Skeletal muscle tissue (tissue), 4 donors: ENCODE measurements around the gene SYP. TPM values are rescaled to one million over a fixed set of nuclear protein-coding genes. Genes with fewer than 3 reads are reported as not detected.

Experiments
- H3K27ac ChIP-seq: one replicate; pipeline ENCODE4 v1.7.0; 2013; ENCODE audit warnings: mild to moderate bottlenecking, low read depth, low read length, inconsistent platforms
- H3K27me3 ChIP-seq, 3 donors: one replicate each; pipeline ENCODE4 v1.7.0; 2013; ENCODE audit warnings: low read length in 3 of 3; ENCODE audit not compliant: control insufficient read depth in 3 of 3, insufficient read depth in 3 of 3
- H3K36me3 ChIP-seq, 3 donors: one replicate each; pipeline ENCODE4 v1.7.0; 2013; ENCODE audit warnings: low read length in 3 of 3; ENCODE audit not compliant: control insufficient read depth in 3 of 3, insufficient read depth in 3 of 3
- H3K4me1 ChIP-seq, 3 donors: one replicate each; pipeline ENCODE4 v1.7.0; 2013; ENCODE audit warnings: low read length in 3 of 3, mild to moderate bottlenecking in 3 of 3; ENCODE audit not compliant: control insufficient read depth in 3 of 3, insufficient read depth in 3 of 3
- H3K4me3 ChIP-seq, 3 donors: one replicate each; pipeline ENCODE4 v1.7.0; 2013; ENCODE audit warnings: low read length in 3 of 3
- H3K9ac ChIP-seq, 3 donors: one replicate each; pipeline ENCODE4 v1.7.0; 2013; ENCODE audit warnings: low read length in 3 of 3, mild to moderate bottlenecking in 3 of 3, moderate library complexity in 2 of 3, low read depth in 1 of 3
- H3K9me3 ChIP-seq, 3 donors: one replicate each; pipeline ENCODE4 v1.7.0; 2013; ENCODE audit warnings: low read length in 3 of 3; ENCODE audit not compliant: control insufficient read depth in 3 of 3
- total RNA-seq: library from RNA; depleted of rRNA; stranded (reverse); fragments of >200 nt; gene quantifications from one replicate; pipeline ENCODE4 v1.2.3, GENCODE V29; 2014
- donor health status: Osteomylitis.

Gene SYP
- total RNA-seq, 1 donor from 2014 or later, result 1.0 TPM

GRCh38 chrX:49209434-49210251 is 9.7 kb upstream of the SYP start:
- Histone ChIP-seq H3K27ac (no peak overlapping the region), H3K9me3 (no peaks in the 10 kb centered on the region), H3K27me3 (peaks cover 0 to 9% (median 5%) of the 10 kb centered on the region in 3 donors), H3K36me3 (no peaks in the 10 kb centered on the region), H3K4me1 (no peaks in the 10 kb centered on the region), H3K4me3 (no peak overlapping the region), H3K9ac (no peak overlapping the region)

GRCh38 chrX:49208399-49208798 is 8.4 kb upstream of the SYP start:
- no peak overlapping the region for H3K9ac ChIP-seq
- H3K27me3 ChIP-seq, result peaks cover 0 to 9% (median 5%) of the 10 kb centered on the region in 3 donors
- no peaks in the 10 kb centered on the region for H3K9me3 ChIP-seq
- no peaks in the 10 kb centered on the region for H3K36me3 ChIP-seq
- no peak overlapping the region for H3K27ac ChIP-seq
- no peak overlapping the region for H3K4me3 ChIP-seq
- no peaks in the 10 kb centered on the region for H3K4me1 ChIP-seq

- Histone ChIP-seq H3K9ac (no peak overlapping the region), H3K4me3 (no peak overlapping the region), H3K36me3 (no peaks in the 10 kb centered on the region), H3K9me3 (no peaks in the 10 kb centered on the region), H3K4me1 (no peaks in the 10 kb centered on the region), H3K27me3 (peaks cover 0 to 9% (median 5%) of the 10 kb centered on the region in 3 donors), H3K27ac (no peak overlapping the region)
Observed at GRCh38 chrX:49206543-49206942, 6.5 kb upstream of the SYP start.

- no peaks in the 10 kb centered on the region for H3K9me3 ChIP-seq
- no peak overlapping the region for H3K4me3 ChIP-seq
- H3K27me3 ChIP-seq, result peaks cover 0 to 9% (median 5%) of the 10 kb centered on the region in 3 donors
- H3K4me1 ChIP-seq, result no peaks in the 10 kb centered on the region
- no peak overlapping the region for H3K9ac ChIP-seq
- no peaks in the 10 kb centered on the region for H3K36me3 ChIP-seq
- no peak overlapping the region for H3K27ac ChIP-seq
Observed at GRCh38 chrX:49205443-49205842, 5.5 kb upstream of the SYP start.

- Histone ChIP-seq H3K4me1 (no peaks in the 10 kb centered on the region), H3K4me3 (no peak overlapping the region), H3K9me3 (no peaks in the 10 kb centered on the region), H3K27me3 (peaks cover 0 to 7% (median 5%) of the 10 kb centered on the region in 3 donors), H3K36me3 (no peaks in the 10 kb centered on the region), H3K9ac (no peak overlapping the region), H3K27ac (no peak overlapping the region)
Observed at GRCh38 chrX:49204709-49205108, 4.7 kb upstream of the SYP start.

- no peak overlapping the region for H3K27ac ChIP-seq
- no peak overlapping the region for H3K4me3 ChIP-seq
- peaks cover 0 to 4% (median 0%) of the 10 kb centered on the region in 3 donors for H3K27me3 ChIP-seq
- no peaks in the 10 kb centered on the region for H3K4me1 ChIP-seq
- no peaks in the 10 kb centered on the region for H3K36me3 ChIP-seq
- H3K9ac ChIP-seq, result no peak overlapping the region
- H3K9me3 ChIP-seq, result no peaks in the 10 kb centered on the region
Observed at GRCh38 chrX:49204017-49204416, 4.0 kb upstream of the SYP start.

GRCh38 chrX:49203536-49203935 is 3.5 kb upstream of the SYP start:
- Histone ChIP-seq H3K9ac (no peak overlapping the region), H3K27me3 (peaks cover 0 to 9% (median 0%) of the 10 kb centered on the region in 3 donors), H3K9me3 (no peaks in the 10 kb centered on the region), H3K4me3 (no peak overlapping the region), H3K27ac (no peak overlapping the region), H3K4me1 (no peaks in the 10 kb centered on the region), H3K36me3 (no peaks in the 10 kb centered on the region)

- H3K4me1 ChIP-seq, result no peaks in the 10 kb centered on the region
- no peaks in the 10 kb centered on the region for H3K9me3 ChIP-seq
- no peak overlapping the region for H3K9ac ChIP-seq
- H3K27ac ChIP-seq, result no peak overlapping the region
- H3K4me3 ChIP-seq, result no peak overlapping the region
- H3K27me3 ChIP-seq, result peaks cover 0 to 15% (median 0%) of the 10 kb centered on the region in 3 donors
- H3K36me3 ChIP-seq, result no peaks in the 10 kb centered on the region
Observed at GRCh38 chrX:49202022-49202421, 2.0 kb upstream of the SYP start.

GRCh38 chrX:49199315-49199595 is 738 bp downstream of the SYP start:
- no peak overlapping the region for H3K27ac ChIP-seq
- no peak overlapping the region for H3K9ac ChIP-seq
- H3K27me3 ChIP-seq, result peaks cover 0 to 11% (median 0%) of the 10 kb centered on the region in 3 donors
- H3K4me1 ChIP-seq, result no peaks in the 10 kb centered on the region
- H3K9me3 ChIP-seq, result no peaks in the 10 kb centered on the region
- no peaks in the 10 kb centered on the region for H3K36me3 ChIP-seq
- no peak overlapping the region for H3K4me3 ChIP-seq

- no peak overlapping the region for H3K4me3 ChIP-seq
- no peaks in the 10 kb centered on the region for H3K4me1 ChIP-seq
- H3K9ac ChIP-seq, result no peak overlapping the region
- no peaks in the 10 kb centered on the region for H3K9me3 ChIP-seq
- H3K27me3 ChIP-seq, result peaks cover 0 to 11% (median 0%) of the 10 kb centered on the region in 3 donors
- H3K27ac ChIP-seq, result no peak overlapping the region
- no peaks in the 10 kb centered on the region for H3K36me3 ChIP-seq
Observed at GRCh38 chrX:49198540-49199314, 1.3 kb downstream of the SYP start.
